Measurements from ENCODE around the gene SH3PXD2A. TPM values are rescaled to one million over a fixed set of nuclear protein-coding genes. Genes with fewer than 3 reads are reported as not detected.

The SH3PXD2A gene
- total and polyA plus RNA-seq, 2 donors (not counting 1 experiment from before 2014, with no cell fraction given), result 3.2 to 33.5 TPM

DNA sequence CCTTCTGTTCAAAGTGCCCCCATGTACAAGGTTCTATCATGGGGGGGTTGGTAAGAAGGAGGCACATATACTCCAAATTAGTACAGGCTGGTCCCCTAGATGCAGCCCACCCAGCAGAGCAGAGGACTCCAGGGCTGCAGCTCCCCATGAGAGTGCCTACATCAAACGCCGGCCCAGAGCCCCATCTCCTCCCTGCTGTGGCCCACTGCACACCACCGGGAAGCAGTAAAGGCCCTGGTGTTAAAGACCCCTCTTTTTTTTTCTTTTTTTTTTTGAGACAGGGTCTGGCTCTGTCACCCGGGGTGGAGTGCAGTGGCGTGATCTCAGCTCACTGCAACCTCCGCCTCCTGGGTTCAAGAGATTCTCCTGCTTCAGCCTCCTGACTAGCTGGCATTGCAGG is 47.4 kb downstream of the SH3PXD2A start:
- WGBS (ENCODE audit: insufficient coverage), result 100% methylated on average over 3 of the region's 6 CpGs
- Histone ChIP-seq H3K36me3 (replicated peaks in 1 of 2; ENCODE audit: control extremely low read depth in 1 of 2, control insufficient read depth in 1 of 2, extremely low read depth in 1 of 2, insufficient read depth in 2 of 2, low read length in 1 of 2) (no peaks in the 10 kb centered on the region), H3K4me3 (ENCODE audit: control extremely low read depth in 1 of 5, extremely low read depth in 1 of 5, insufficient read depth in 1 of 5, low read depth in 2 of 5, low read length in 4 of 5) (no peak overlapping the region), H2AFZ (ENCODE audit: insufficient read depth, low read depth, low read length, poor library complexity, severe bottlenecking) (no peak overlapping the region), H3K79me2 (ENCODE audit: control insufficient read depth, insufficient read depth, low read length) (no peaks in the 10 kb centered on the region), H3K4me1 (ENCODE audit: control insufficient read depth in 2 of 2, insufficient read depth in 2 of 2, low read length in 2 of 2) (no peaks in the 10 kb centered on the region), H3K27me3 (replicated peaks in 1 of 4; ENCODE audit: control extremely low read depth in 1 of 4, control insufficient read depth in 3 of 4, insufficient read depth in 4 of 4, low read length in 3 of 4) (no peaks in the 10 kb centered on the region), H3K9me3 (ENCODE audit: control extremely low read depth in 1 of 3, control insufficient read depth in 2 of 3, insufficient read depth in 1 of 3, low read length in 2 of 3) (no peaks in the 10 kb centered on the region), H3K4me2 (replicated peaks; ENCODE audit: low read depth, low read length, poor library complexity, severe bottlenecking) (no peak overlapping the region), H3K9ac (ENCODE audit: low read length) (no peak overlapping the region), H3K27ac (ENCODE audit: low read length in 2 of 2) (no peak overlapping the region), H4K20me1 (ENCODE audit: control insufficient read depth, insufficient read depth, low read length, poor library complexity, severe bottlenecking) (no peaks in the 10 kb centered on the region)
- no peaks in the 10 kb centered on the region for H3K4me1 Mint-ChIP-seq
- no peaks in the 10 kb centered on the region for H3K9me3 Mint-ChIP-seq (ENCODE audit: insufficient read depth)
- intact Hi-C loops (cut with micrococcal nuclease), result no loop called here
- peaks cover 21% of the 10 kb centered on the region for H3K27me3 Mint-ChIP-seq
- no peak overlapping the region for H3K4me3 Mint-ChIP-seq
- ATAC-seq (ENCODE audit: low read depth), result no peak
- POLR2A ChIA-PET, result no interaction called here
- CTCF ChIA-PET, result no interaction called here
- DNase-seq, result no peak
- H3K27ac Mint-ChIP-seq, result no peak overlapping the region
- TF ChIP-seq EZH2 (IDR thresholded peaks at IDR 0.05; ENCODE audit: borderline replicate concordance, insufficient read depth, low read depth, low read length, poor library complexity, severe bottlenecking), result no peak
- TF ChIP-seq, protein P1, sequence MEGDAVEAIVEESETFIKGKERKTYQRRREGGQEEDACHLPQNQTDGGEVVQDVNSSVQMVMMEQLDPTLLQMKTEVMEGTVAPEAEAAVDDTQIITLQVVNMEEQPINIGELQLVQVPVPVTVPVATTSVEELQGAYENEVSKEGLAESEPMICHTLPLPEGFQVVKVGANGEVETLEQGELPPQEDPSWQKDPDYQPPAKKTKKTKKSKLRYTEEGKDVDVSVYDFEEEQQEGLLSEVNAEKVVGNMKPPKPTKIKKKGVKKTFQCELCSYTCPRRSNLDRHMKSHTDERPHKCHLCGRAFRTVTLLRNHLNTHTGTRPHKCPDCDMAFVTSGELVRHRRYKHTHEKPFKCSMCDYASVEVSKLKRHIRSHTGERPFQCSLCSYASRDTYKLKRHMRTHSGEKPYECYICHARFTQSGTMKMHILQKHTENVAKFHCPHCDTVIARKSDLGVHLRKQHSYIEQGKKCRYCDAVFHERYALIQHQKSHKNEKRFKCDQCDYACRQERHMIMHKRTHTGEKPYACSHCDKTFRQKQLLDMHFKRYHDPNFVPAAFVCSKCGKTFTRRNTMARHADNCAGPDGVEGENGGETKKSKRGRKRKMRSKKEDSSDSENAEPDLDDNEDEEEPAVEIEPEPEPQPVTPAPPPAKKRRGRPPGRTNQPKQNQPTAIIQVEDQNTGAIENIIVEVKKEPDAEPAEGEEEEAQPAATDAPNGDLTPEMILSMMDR (IDR thresholded peaks at IDR 0.05), result no peak

DNA sequence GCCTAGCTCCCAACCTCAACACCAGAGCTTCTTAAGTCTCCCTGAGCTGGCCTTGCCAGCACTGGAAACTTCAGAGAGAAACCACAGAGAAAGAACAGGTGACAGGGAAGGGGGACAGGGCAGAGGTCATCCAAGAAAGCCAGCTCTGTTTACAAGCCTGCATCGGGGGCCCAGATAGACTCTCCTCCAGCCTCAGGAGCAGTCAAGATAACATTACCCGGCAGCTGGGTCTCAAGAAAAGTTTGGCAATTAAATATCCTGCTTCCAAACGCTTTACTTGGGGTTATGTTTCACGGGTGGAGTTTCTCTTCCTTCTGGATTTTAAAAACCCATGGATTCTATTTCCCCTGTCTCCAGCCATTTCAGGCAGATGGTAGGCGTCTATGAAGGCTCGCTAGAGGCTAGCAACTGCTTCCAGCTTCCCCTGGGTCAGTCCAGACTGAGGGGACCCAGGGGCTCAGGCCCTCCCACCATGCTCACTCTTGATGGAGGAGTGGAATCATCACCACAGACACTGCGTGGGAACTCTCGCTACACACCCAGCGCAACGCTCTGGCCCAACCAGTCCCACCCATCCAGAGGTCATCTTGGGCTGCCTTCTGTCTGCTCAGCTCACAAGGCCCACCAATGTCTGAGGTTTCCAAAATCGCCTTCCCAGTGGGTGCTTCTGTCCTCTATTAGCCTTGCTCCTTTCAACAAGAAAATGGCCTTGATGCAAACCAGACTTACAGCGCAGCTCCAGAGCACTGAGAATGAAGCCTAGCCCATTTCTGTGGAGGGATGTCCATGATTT is 48.8 kb downstream of the SH3PXD2A start:
- POLR2A ChIA-PET, result no interaction called here
- intact Hi-C loops (cut with micrococcal nuclease), result no loop called here
- no peaks in the 10 kb centered on the region for H3K9me3 ChIP-seq (ENCODE audit: control extremely low read depth in 1 of 3, control insufficient read depth in 2 of 3, insufficient read depth in 1 of 3, low read length in 2 of 3)
- no peak overlapping the region for H3K4me3 Mint-ChIP-seq
- H3K27me3 Mint-ChIP-seq, result peaks cover 17% of the 10 kb centered on the region
- H3K4me1 ChIP-seq (ENCODE audit: control insufficient read depth in 2 of 2, insufficient read depth in 2 of 2, low read length in 2 of 2), result no peaks in the 10 kb centered on the region
- H3K9me3 Mint-ChIP-seq (ENCODE audit: insufficient read depth), result no peaks in the 10 kb centered on the region
- no peaks in the 10 kb centered on the region for H3K79me2 ChIP-seq (ENCODE audit: control insufficient read depth, insufficient read depth, low read length)
- no peaks in the 10 kb centered on the region for H3K36me3 ChIP-seq (replicated peaks in 1 of 2; ENCODE audit: control extremely low read depth in 1 of 2, control insufficient read depth in 1 of 2, extremely low read depth in 1 of 2, insufficient read depth in 2 of 2, low read length in 1 of 2)
- no peaks in the 10 kb centered on the region for H3K4me1 Mint-ChIP-seq
- WGBS (ENCODE audit: insufficient coverage), result 96% methylated on average over 6 of the region's 12 CpGs
- H3K4me2 ChIP-seq (replicated peaks; ENCODE audit: low read depth, low read length, poor library complexity, severe bottlenecking), result no peak overlapping the region
- ATAC-seq (ENCODE audit: low read depth) (no peak), DNase-seq (no peak)
- CTCF ChIA-PET, result no interaction called here
- no peaks in the 10 kb centered on the region for H3K27me3 ChIP-seq (replicated peaks in 1 of 4; ENCODE audit: control extremely low read depth in 1 of 4, control insufficient read depth in 3 of 4, insufficient read depth in 4 of 4, low read length in 3 of 4)
- no peak overlapping the region for H3K27ac Mint-ChIP-seq
- H4K20me1 ChIP-seq (ENCODE audit: control insufficient read depth, insufficient read depth, low read length, poor library complexity, severe bottlenecking), result no peaks in the 10 kb centered on the region
- no peak overlapping the region for H3K27ac ChIP-seq (ENCODE audit: low read length in 2 of 2)
- H3K9ac ChIP-seq (ENCODE audit: low read length), result no peak overlapping the region
- H3K4me3 ChIP-seq (ENCODE audit: control extremely low read depth in 1 of 5, extremely low read depth in 1 of 5, insufficient read depth in 1 of 5, low read depth in 2 of 5, low read length in 4 of 5), result no peak overlapping the region
- TF ChIP-seq EZH2 (IDR thresholded peaks at IDR 0.05; ENCODE audit: borderline replicate concordance, insufficient read depth, low read depth, low read length, poor library complexity, severe bottlenecking), result no peak
- TF ChIP-seq, protein P1 (IDR thresholded peaks at IDR 0.05), result no peak
- H2AFZ ChIP-seq (ENCODE audit: insufficient read depth, low read depth, low read length, poor library complexity, severe bottlenecking), result no peak overlapping the region
